Neural cell (in vitro differentiated cells): ENCODE results near the gene SLC2A13. TPM values are rescaled to one million over a fixed set of nuclear protein-coding genes. Genes with fewer than 3 reads are reported as not detected.

Experiments
- H2AFZ ChIP-seq: fragments of 200-600, 300-800 bp; sonication (generic), shearing (Covaris generic); 2 replicates; pipeline ENCODE4 v1.6.0; 2014; ENCODE audit warnings: low read depth, mild to moderate bottlenecking, antibody characterized with exemption, low read length, moderate library complexity
- H3F3A ChIP-seq: fragments of 200-600 bp; shearing (Covaris generic); 2 replicates; pipeline ENCODE4 v1.6.1; 2016; ENCODE audit warnings: mild to moderate bottlenecking, moderate library complexity, mixed read lengths, antibody characterized with exemption, low read length; ENCODE audit not compliant: insufficient read depth, poor library complexity, severe bottlenecking
- H3K27ac ChIP-seq: fragments of 200-600, 300-800 bp; sonication (generic), shearing (Covaris generic); 2 replicates; pipeline ENCODE4 v1.5.1; 2014; ENCODE audit warnings: mild to moderate bottlenecking, low read length, moderate library complexity
- H3K27me3 ChIP-seq: fragments of 300-800, 200-600 bp; sonication (generic), shearing (Covaris generic); 2 replicates; pipeline ENCODE4 v1.6.0; 2014; ENCODE audit warnings: mild to moderate bottlenecking, low read depth, low read length, moderate library complexity; ENCODE audit not compliant: insufficient read depth
- H3K36me3 ChIP-seq: fragments of 300-800, 200-600 bp; sonication (generic), shearing (Covaris generic); 2 replicates; pipeline ENCODE4 v1.5.1; 2014; ENCODE audit warnings: mild to moderate bottlenecking, antibody characterized with exemption, low read length, moderate library complexity; ENCODE audit not compliant: insufficient read depth
- H3K4me2 ChIP-seq: fragments of 300-800, 200-600 bp; sonication (generic), shearing (Covaris generic); 2 replicates; pipeline ENCODE4 v1.6.0; 2014; ENCODE audit warnings: mild to moderate bottlenecking, low read length
- H3K4me3 ChIP-seq: fragments of 300-800, 200-600 bp; sonication (generic), shearing (Covaris generic); 2 replicates; pipeline ENCODE4 v1.5.1; 2014; ENCODE audit warnings: mild to moderate bottlenecking, low read length, moderate library complexity
- H3K79me2 ChIP-seq: fragments of 200-600 bp; shearing (Covaris generic); replicated peaks from 2 replicates; pipeline ENCODE4 v1.6.0; 2014; ENCODE audit warnings: mild to moderate bottlenecking, low read length, moderate library complexity; ENCODE audit not compliant: insufficient read depth
- H3K9ac ChIP-seq: fragments of 300-800, 200-600 bp; sonication (generic), shearing (Covaris generic); 2 replicates; pipeline ENCODE4 v1.6.1; 2016; ENCODE audit warnings: mild to moderate bottlenecking, low read length, mixed read lengths
- H3K9me2 ChIP-seq: fragments of 200-600 bp; shearing (Covaris generic); 2 replicates; pipeline ENCODE4 v1.6.1; 2016; ENCODE audit warnings: mild to moderate bottlenecking, low read length, mixed read lengths; ENCODE audit not compliant: insufficient read depth
- H3K9me3 ChIP-seq: fragments of 200-600, 300-800 bp; sonication (generic), shearing (Covaris generic); 2 replicates; pipeline ENCODE4 v1.6.1; 2016; ENCODE audit warnings: mild to moderate bottlenecking, mixed run types, low read length, moderate library complexity, mixed read lengths
- H4K20me1 ChIP-seq: fragments of 200-600 bp; shearing (Covaris generic); 2 replicates; pipeline ENCODE4 v1.6.1; 2016; ENCODE audit warnings: mild to moderate bottlenecking, mixed run types; ENCODE audit not compliant: insufficient read depth
- CTCF ChIP-seq: fragments of 450-650 bp; IDR thresholded peaks from 2 replicates; pipeline ENCODE4 v1.5.1; 2014; ENCODE audit warnings: antibody characterized with exemption, mild to moderate bottlenecking, moderate library complexity; ENCODE audit not compliant: poor library complexity, severe bottlenecking
- EP300 ChIP-seq: fragments of 450-650 bp; conservative IDR thresholded peaks from 2 replicates; pipeline ENCODE4 v1.6.1; 2014; ENCODE audit warnings: antibody characterized with exemption, mild to moderate bottlenecking, moderate library complexity; ENCODE audit not compliant: poor library complexity, severe bottlenecking
- EZH2 ChIP-seq: fragments of 200-600, 300-800 bp; shearing (Covaris generic), sonication (generic); IDR thresholded peaks from 2 replicates; pipeline ENCODE4 v1.6.1; 2014; ENCODE audit warnings: antibody characterized with exemption, low read length, borderline replicate concordance, mild to moderate bottlenecking; ENCODE audit not compliant: insufficient read depth, poor library complexity, severe bottlenecking
- MXI1 ChIP-seq: fragments of 450-650 bp; conservative IDR thresholded peaks from 2 replicates; pipeline ENCODE4 v1.6.1; 2014; ENCODE audit warnings: antibody characterized with exemption, mild to moderate bottlenecking; ENCODE audit not compliant: poor library complexity, severe bottlenecking
- POLR2AphosphoS5 ChIP-seq: IDR thresholded peaks from 2 replicates; pipeline ENCODE4 v1.6.1; 2012
- RAD21 ChIP-seq: fragments of 450-650 bp; conservative IDR thresholded peaks from 2 replicates; pipeline ENCODE4 v1.6.1; 2014; ENCODE audit warnings: antibody characterized with exemption, mild to moderate bottlenecking, moderate library complexity
- SMC3 ChIP-seq: fragments of 450-650 bp; conservative IDR thresholded peaks from 2 replicates; pipeline ENCODE4 v1.6.1; 2014; ENCODE audit warnings: antibody characterized with exemption, mild to moderate bottlenecking, moderate library complexity; ENCODE audit not compliant: poor library complexity
- TAF1 ChIP-seq: IDR thresholded peaks from 2 replicates; pipeline ENCODE4 v1.6.1; 2012; ENCODE audit warnings: low read depth
- polyA plus RNA-seq: library from polyadenylated mRNA; depleted of rRNA; stranded (reverse); fragments of >200 nt; gene quantifications from 2 replicates; pipeline ENCODE4 v1.2.3, GENCODE V29; 2014
- TF ChIP-seq, protein P1 (sequence below): IDR thresholded peaks from 2 replicates; pipeline ENCODE4 v1.6.1; 2012; ENCODE audit warnings: borderline replicate concordance

Gene SLC2A13
- polyA plus RNA-seq, 1 donor from 2014 or later: 10.7 TPM

GRCh38 chr12:39773266-39773665 is 332.6 kb downstream of the SLC2A13 start:
- Histone ChIP-seq H2AFZ (no peak overlapping the region), H3K4me3 (no peak overlapping the region), H3K9me2 (no peaks in the 10 kb centered on the region), H3K9me3 (no peaks in the 10 kb centered on the region), H3K27me3 (no peaks in the 10 kb centered on the region), H3K36me3 (no peaks in the 10 kb centered on the region), H3K79me2 (no peaks in the 10 kb centered on the region), H3K9ac (no peak overlapping the region), H3F3A (no peaks in the 10 kb centered on the region), H4K20me1 (no peaks in the 10 kb centered on the region), H3K4me2 (no peak overlapping the region), H3K27ac (no peak overlapping the region)
- TF ChIP-seq RAD21 (no peak), EZH2 (no peak), EP300 (no peak), CTCF (no peak), SMC3 (no peak), TAF1 (no peak), POLR2AphosphoS5 (no peak), MXI1 (no peak)
- TF ChIP-seq, protein P1, sequence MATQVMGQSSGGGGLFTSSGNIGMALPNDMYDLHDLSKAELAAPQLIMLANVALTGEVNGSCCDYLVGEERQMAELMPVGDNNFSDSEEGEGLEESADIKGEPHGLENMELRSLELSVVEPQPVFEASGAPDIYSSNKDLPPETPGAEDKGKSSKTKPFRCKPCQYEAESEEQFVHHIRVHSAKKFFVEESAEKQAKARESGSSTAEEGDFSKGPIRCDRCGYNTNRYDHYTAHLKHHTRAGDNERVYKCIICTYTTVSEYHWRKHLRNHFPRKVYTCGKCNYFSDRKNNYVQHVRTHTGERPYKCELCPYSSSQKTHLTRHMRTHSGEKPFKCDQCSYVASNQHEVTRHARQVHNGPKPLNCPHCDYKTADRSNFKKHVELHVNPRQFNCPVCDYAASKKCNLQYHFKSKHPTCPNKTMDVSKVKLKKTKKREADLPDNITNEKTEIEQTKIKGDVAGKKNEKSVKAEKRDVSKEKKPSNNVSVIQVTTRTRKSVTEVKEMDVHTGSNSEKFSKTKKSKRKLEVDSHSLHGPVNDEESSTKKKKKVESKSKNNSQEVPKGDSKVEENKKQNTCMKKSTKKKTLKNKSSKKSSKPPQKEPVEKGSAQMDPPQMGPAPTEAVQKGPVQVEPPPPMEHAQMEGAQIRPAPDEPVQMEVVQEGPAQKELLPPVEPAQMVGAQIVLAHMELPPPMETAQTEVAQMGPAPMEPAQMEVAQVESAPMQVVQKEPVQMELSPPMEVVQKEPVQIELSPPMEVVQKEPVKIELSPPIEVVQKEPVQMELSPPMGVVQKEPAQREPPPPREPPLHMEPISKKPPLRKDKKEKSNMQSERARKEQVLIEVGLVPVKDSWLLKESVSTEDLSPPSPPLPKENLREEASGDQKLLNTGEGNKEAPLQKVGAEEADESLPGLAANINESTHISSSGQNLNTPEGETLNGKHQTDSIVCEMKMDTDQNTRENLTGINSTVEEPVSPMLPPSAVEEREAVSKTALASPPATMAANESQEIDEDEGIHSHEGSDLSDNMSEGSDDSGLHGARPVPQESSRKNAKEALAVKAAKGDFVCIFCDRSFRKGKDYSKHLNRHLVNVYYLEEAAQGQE: no peak

DNA sequence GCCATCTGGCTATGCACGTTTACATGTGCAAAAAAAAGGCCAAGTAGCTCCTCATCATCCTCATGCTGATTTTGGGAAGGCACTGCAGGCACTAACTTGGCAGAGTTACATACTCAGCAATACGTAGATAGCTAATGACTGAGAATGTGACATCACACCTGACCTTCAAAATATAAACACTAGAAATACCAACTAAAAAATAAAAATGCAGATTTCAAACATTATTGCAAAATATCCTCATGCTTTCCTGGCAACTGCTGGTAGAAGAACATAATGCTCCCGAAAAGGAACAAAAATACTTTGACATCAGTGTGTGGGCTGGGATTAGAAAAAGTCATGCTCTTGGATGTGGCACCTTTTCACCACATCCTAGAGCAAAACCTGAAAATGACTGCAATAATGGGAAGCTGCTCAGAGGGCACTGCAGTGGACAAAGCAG is 333.0 kb downstream of the SLC2A13 start:
- H3K9ac ChIP-seq: no peak overlapping the region
- H3K9me3 ChIP-seq: no peaks in the 10 kb centered on the region
- no peak overlapping the region for H2AFZ ChIP-seq
- no peak overlapping the region for H3K4me2 ChIP-seq
- no peaks in the 10 kb centered on the region for H3K36me3 ChIP-seq
- no peaks in the 10 kb centered on the region for H3K9me2 ChIP-seq
- TF ChIP-seq CTCF (no peak), EZH2 (no peak), RAD21 (no peak), EP300 (no peak), POLR2AphosphoS5 (no peak), MXI1 (no peak), TAF1 (no peak), SMC3 (no peak)
- TF ChIP-seq, protein P1: no peak
- no peak overlapping the region for H3K4me3 ChIP-seq
- no peaks in the 10 kb centered on the region for H3F3A ChIP-seq
- H3K27me3 ChIP-seq: no peaks in the 10 kb centered on the region
- H4K20me1 ChIP-seq: no peaks in the 10 kb centered on the region
- H3K27ac ChIP-seq: no peak overlapping the region
- no peaks in the 10 kb centered on the region for H3K79me2 ChIP-seq
